ENCODE data around the gene FTSJ3. TPM values are rescaled to one million over a fixed set of nuclear protein-coding genes. Genes with fewer than 3 reads are reported as not detected.
A peak's percentile ranks its signal among the peaks of the same experiment; 100 is the strongest.
"Not testable (repeated sequence)": the region's sequence is repeated elsewhere in the genome, so short reads cannot be mapped to it uniquely, and the experiment has no call there.

Gene FTSJ3
- total RNA-seq = 40.4 TPM

GRCh38 chr17:63827002-63827800 is at the start of gene FTSJ3, which contains the start of gene PSMC5:
Gene FTSJ3, minus strand, starts transcription at chr17:63827663. Its CDS starts 761 bp downstream, at chr17:63826902.
Gene PSMC5, plus strand, starts transcription at chr17:63827431. Its CDS starts 60 bp downstream, at chr17:63827491.
- peak; percentile 96 for DNase-seq

GRCh38 chr17:63874693-63875092 is 47.2 kb upstream of the FTSJ3 start:
- not testable (repeated sequence) for DNase-seq

GRCh38 chr17:63874061-63874626 is 46.7 kb upstream of the FTSJ3 start:
- DNase-seq = not testable (repeated sequence)

- DNase-seq = not testable (repeated sequence)
Observed at GRCh38 chr17:63873577-63873976, 46.1 kb upstream of the FTSJ3 start, which contains the start of gene CSH2. Gene CSH2, minus strand, starts transcription at chr17:63873677. Its CDS starts 63 bp downstream, at chr17:63873614.

- not testable (repeated sequence) for DNase-seq
Observed at GRCh38 chr17:63871646-63872365, 44.3 kb upstream of the FTSJ3 start.

GRCh38 chr17:63870292-63870665 is 42.8 kb upstream of the FTSJ3 start:
- not testable (repeated sequence) for DNase-seq

GRCh38 chr17:63869491-63870291 is 42.2 kb upstream of the FTSJ3 start:
- DNase-seq = not testable (repeated sequence)

GRCh38 chr17:63866625-63867024 is 39.2 kb upstream of the FTSJ3 start:
- not testable (repeated sequence) for DNase-seq

- no peak for DNase-seq
Observed at GRCh38 chr17:63859257-63859656, 31.8 kb upstream of the FTSJ3 start.

- not testable (repeated sequence) for DNase-seq
Observed at GRCh38 chr17:63856425-63856824, 29.0 kb upstream of the FTSJ3 start.

- DNase-seq = no peak
Observed at GRCh38 chr17:63855185-63855584, 27.7 kb upstream of the FTSJ3 start.

- no peak for DNase-seq
Observed at GRCh38 chr17:63854709-63855108, 27.2 kb upstream of the FTSJ3 start.

GRCh38 chr17:63853260-63853659 is 25.8 kb upstream of the FTSJ3 start:
- no peak for DNase-seq

- no peak for DNase-seq
Observed at GRCh38 chr17:63850401-63850800, 22.9 kb upstream of the FTSJ3 start.

GRCh38 chr17:63848834-63849689 is 21.6 kb upstream of the FTSJ3 start:
- DNase-seq = peak; percentile 81

- no peak for DNase-seq
Observed at GRCh38 chr17:63847525-63848249, 20.2 kb upstream of the FTSJ3 start.

GRCh38 chr17:63845509-63845908 is 18.0 kb upstream of the FTSJ3 start:
- DNase-seq = no peak

- DNase-seq = no peak
Observed at GRCh38 chr17:63843910-63844677, 16.6 kb upstream of the FTSJ3 start.

- not testable (repeated sequence) for DNase-seq
Observed at GRCh38 chr17:63843387-63843888, 16.0 kb upstream of the FTSJ3 start.
